Ascending aorta (tissue), 2 donors: ENCODE measurements around the gene PAOX. TPM values are rescaled to one million over a fixed set of nuclear protein-coding genes. Genes with fewer than 3 reads are reported as not detected.

Experiments used
- DNase-seq, 2 donors: peaks; one replicate each; pipeline ENCODE4 v3.0.0-alpha.2; 2019; ENCODE audit warnings: low spot score in 2 of 2
- H3K27ac ChIP-seq, 2 donors: fragments of 200-600 bp; sonication (generic); one replicate each; pipeline ENCODE4 v1.5.1; 2016 to 2017; ENCODE audit warnings: mild to moderate bottlenecking in 1 of 2
- H3K27me3 ChIP-seq: fragments of 200-600 bp; sonication (generic); one replicate; pipeline ENCODE4 v1.5.1; 2017
- H3K36me3 ChIP-seq, 2 donors: fragments of 200-600 bp; sonication (generic); one replicate each; pipeline ENCODE4 v1.5.1; 2016
- H3K4me1 ChIP-seq, 2 donors: fragments of 200-600 bp; sonication (generic); one replicate each; pipeline ENCODE4 v1.5.1; 2016 to 2017; ENCODE audit warnings: mild to moderate bottlenecking in 1 of 2
- H3K4me3 ChIP-seq, 2 donors: fragments of 200-600 bp; sonication (generic); one replicate each; pipeline ENCODE4 v1.5.1; 2016 to 2017; ENCODE audit warnings: mild to moderate bottlenecking in 1 of 2
- H3K9me3 ChIP-seq, 2 donors: fragments of 200-600 bp; sonication (generic); one replicate each; pipeline ENCODE4 v1.5.1; 2016
- CTCF ChIP-seq, 3 experiments: fragments of 200-600 bp in 2 of 3; fragments of 450-650 bp in 1 of 3; sonication (generic) in 2 of 3; IDR thresholded peaks; one replicate each; pipeline ENCODE4 v1.5.1; 2016 to 2019; ENCODE audit warnings: antibody characterized with exemption in 3 of 3, mild to moderate bottlenecking in 1 of 3, moderate library complexity in 1 of 3
- intact Hi-C: fragments of 100-400 bp; cut with DNase I; formaldehyde crosslinking; loops from one replicate; pipeline ENCODE4 v1.15.1; 2023
- total RNA-seq: library from RNA; depleted of rRNA; stranded (reverse); fragments of >200 nt; gene quantifications from one replicate; pipeline ENCODE4 v1.1.0, GENCODE V29; 2016

Gene PAOX
- total RNA-seq, 1 donor from 2014 or later: 1.4 TPM

GRCh38 chr10:133358162-133358924 is 20.7 kb upstream of the PAOX start:
- peaks cover 3 to 12% of the 10 kb centered on the region in 2 donors for H3K36me3 ChIP-seq
- DNase-seq: no peak
- TF ChIP-seq CTCF (IDR thresholded peaks at IDR 0.05): no peak

GRCh38 chr10:133358925-133359310 is 20.1 kb upstream of the PAOX start:
- Histone ChIP-seq H3K9me3 (no peaks in the 10 kb centered on the region), H3K27me3 (no peaks in the 10 kb centered on the region), H3K4me3 (no peak overlapping the region), H3K4me1 (peaks cover 6 to 12% of the 10 kb centered on the region in 2 donors), H3K27ac (no peak overlapping the region), H3K36me3 (peaks cover 5 to 12% of the 10 kb centered on the region in 2 donors)
- no peak for TF ChIP-seq CTCF (IDR thresholded peaks at IDR 0.05)
- no peak for DNase-seq
- intact Hi-C loops: loop anchor here (1.0 kb wide), 1 partner anchor 14 kb away; the partner anchor contains the start of gene ECHS1

More at GRCh38 chr10:133358162-133358924, 20.7 kb upstream of the PAOX start:
- Histone ChIP-seq H3K27ac (peak overlapping the region; percentile 46), H3K9me3 (no peaks in the 10 kb centered on the region), H3K27me3 (no peaks in the 10 kb centered on the region), H3K4me1 (peaks cover 6 to 12% of the 10 kb centered on the region in 2 donors), H3K4me3 (peak overlapping the region in 1 of 2 donors; percentile 81)
- intact Hi-C loops: loop anchor here (1.0 kb wide), 1 partner anchor 15 kb away; the partner anchor contains the start of gene ECHS1

DNA sequence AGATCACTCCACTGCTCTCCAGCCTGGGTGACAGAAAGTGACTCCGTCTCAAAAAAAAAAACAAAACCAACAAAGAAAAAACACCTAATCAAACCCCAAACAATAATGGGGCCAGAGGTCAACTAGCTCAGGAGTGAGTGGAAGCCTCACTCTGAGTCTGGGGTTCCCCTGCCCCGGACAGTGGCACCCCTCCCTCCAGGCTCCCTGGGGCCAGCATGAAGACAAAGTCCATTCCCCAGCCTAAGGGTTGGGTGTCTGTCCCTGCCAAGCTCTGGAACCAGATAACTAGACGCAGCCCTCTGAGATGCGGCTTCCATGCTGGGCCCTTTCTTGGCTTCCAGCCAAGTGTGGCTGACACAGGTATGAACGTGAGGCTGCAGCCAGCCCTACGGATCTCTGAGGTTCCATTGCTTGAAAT is 19.5 kb upstream of the PAOX start:
- no peak for DNase-seq
- no peak for TF ChIP-seq CTCF (IDR thresholded peaks at IDR 0.05)

DNA sequence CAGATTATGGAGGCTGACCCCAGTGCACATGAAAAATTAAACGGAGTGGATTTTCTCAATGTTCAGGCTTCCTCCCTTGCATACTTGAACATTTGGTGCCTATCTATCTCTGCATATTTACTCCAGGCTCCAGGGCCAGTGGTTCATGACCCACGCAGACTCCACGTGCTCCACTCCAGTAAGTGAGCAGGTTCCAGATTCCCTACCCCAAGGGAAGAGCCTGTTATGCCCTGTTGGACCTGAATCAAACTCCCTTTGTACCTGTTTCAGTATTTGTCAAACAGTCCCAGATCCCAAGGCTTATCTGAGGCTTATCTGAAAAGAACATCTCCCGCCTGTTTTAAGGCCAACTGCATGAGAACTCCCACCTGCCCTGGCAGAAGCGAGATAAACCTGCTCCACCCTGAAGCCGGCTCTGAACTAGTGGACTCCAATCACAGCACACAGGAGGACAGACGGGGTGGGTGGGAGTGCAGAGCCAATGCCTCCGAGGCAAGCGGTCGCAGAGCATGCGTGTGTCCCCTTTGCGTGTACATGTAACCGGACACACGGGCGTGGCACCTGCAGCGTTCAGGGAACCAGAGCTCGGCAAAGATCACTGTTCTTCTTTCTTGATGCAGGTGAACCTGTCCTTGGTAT is 19.0 kb upstream of the PAOX start:
- H3K9me3 ChIP-seq: no peaks in the 10 kb centered on the region
- peaks cover 12 to 23% of the 10 kb centered on the region in 2 donors for H3K36me3 ChIP-seq
- DNase-seq: no peak
- H3K4me1 ChIP-seq: peaks cover 6 to 12% of the 10 kb centered on the region in 2 donors
- H3K4me3 ChIP-seq: no peak overlapping the region
- no peaks in the 10 kb centered on the region for H3K27me3 ChIP-seq
- intact Hi-C loops: no loop called here
- H3K27ac ChIP-seq: no peak overlapping the region
- TF ChIP-seq CTCF (IDR thresholded peaks at IDR 0.05): no peak

More for the DNA sequence above, 19.5 kb upstream of the PAOX start:
- Histone ChIP-seq H3K27me3 (no peaks in the 10 kb centered on the region), H3K9me3 (no peaks in the 10 kb centered on the region), H3K4me3 (no peak overlapping the region), H3K36me3 (peaks cover 7 to 18% of the 10 kb centered on the region in 2 donors), H3K27ac (no peak overlapping the region), H3K4me1 (peaks cover 6 to 12% of the 10 kb centered on the region in 2 donors)
- intact Hi-C loops: no loop called here

GRCh38 chr10:133361227-133361626 is 17.8 kb upstream of the PAOX start:
- H3K4me3 ChIP-seq: no peak overlapping the region
- TF ChIP-seq CTCF (IDR thresholded peaks at IDR 0.05): no peak

More at GRCh38 chr10:133361227-133361626, 17.8 kb upstream of the PAOX start:
- intact Hi-C loops: no loop called here
- H3K36me3 ChIP-seq: peaks cover 22 to 34% of the 10 kb centered on the region in 2 donors
- DNase-seq: no peak
- H3K27me3 ChIP-seq: no peaks in the 10 kb centered on the region
- H3K9me3 ChIP-seq: no peaks in the 10 kb centered on the region
- H3K27ac ChIP-seq: no peak overlapping the region
- H3K4me1 ChIP-seq: peaks cover 6 to 12% of the 10 kb centered on the region in 2 donors
